NK-92 treated with Interleukin-12 subunit alpha and Interleukin-12 subunit beta, amount 100 ng/mL, for 24 hours (cell line): ENCODE data around the gene MYO5A.
"Not testable (repeated sequence)": the region's sequence is repeated elsewhere in the genome, so short reads cannot be mapped to it uniquely, and the experiment has no call there.

Experiments used
- DNase-seq: peaks from one replicate; lab custom pipeline; 2025; lab: John Stamatoyannopoulos, UW

MYO5A gene

GRCh38 chr15:52505151-52505550, 23.5 kb downstream of the MYO5A start:
- DNase-seq: no peak

DNA sequence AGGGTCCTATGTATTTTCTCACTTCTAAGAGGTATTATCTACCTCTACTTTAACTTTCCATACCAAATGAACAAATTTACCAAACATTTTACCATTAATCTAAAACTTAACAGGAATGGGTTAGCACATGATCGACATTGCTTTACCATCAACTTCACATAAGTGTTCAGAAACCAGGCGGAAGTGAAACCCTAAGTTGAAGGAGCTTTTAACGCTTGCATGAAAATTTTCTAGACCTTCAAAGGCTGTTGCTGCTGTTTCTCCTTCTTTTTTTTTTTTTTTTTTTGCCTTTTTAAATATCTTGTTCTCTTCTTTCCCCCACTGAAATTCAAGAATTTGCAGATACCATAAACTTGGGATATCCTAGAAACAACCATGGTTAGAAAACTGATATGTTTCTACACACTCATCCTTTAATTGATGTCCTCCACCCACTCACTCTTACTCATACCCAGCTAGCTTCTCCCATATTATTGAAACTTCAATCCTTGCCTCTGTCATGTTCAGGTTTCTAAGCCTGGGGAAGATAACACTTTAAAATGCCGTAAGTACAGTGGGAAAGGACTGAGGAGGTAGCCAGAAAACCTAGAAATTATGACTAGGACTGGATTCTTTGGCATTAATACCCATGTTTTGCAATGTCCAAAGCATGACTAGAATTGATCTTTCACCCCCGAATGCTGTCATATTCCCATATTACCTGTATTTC, 24.7 kb downstream of the MYO5A start:
- DNase-seq: no peak

GRCh38 chr15:52502608-52503007, 26.1 kb downstream of the MYO5A start:
- no peak for DNase-seq

DNA sequence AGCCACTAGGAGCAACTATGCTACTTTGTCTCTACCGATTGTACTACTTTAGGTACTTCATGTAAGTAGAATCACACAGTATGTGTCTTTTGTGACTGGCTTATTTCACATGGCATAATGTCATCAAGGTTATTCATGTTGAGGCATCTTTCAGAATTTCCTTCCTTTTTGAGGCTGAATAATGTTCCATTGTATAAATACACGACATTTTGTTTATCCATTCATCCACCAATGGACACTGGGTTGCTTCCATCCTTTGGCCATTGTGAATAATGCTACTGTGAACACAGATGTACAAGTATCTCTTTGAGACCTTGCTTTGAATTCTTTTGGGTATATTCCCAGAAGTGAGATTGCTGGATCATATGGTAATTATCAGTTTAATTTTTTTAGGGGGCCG, 29.2 kb downstream of the MYO5A start:
- DNase-seq: no peak

DNA sequence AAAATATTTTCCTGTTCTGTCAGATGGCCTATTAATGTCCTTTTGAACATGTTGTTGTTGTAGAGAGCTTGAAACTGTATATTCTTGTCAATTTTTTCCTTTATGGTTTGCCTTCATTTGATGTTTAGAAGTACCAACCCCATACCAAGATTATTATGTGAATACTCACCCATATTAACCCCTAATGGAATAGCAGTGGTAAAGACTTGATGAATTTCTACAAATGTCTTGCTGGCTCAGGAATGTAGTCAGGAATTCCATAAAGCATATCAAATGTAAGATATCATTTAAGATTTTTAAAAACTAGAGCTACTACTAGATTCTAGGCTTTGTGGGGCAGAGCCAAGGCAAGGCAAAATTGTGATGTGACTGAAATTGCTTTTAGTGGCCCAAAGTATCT, 30.0 kb downstream of the MYO5A start:
- no peak for DNase-seq

- peak; percentile 54 for DNase-seq
Observed at GRCh38 chr15:52496776-52497470, 31.8 kb downstream of the MYO5A start.

DNA sequence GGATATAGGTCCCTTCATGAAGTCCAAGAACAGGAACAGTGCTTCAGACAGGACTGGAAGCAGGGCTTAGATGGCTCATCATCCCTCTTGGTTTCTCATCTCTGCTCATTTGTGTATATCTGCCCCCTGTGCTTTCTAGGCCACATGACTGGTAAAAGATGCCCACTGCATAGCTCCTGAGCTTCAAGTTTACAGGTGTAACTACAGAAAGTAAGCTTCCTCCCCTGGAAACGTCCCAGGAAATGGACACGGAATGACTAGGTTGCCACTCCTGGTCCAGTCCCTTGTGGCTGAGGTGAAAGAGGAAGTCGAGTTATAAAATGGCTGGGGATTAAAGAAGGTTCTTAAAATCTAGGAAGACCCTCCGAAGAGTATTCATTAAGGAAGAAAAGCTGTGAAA, 32.5 kb downstream of the MYO5A start:
- DNase-seq: no peak

GRCh38 chr15:52495125-52495524, 33.6 kb downstream of the MYO5A start:
- DNase-seq: no peak

- DNase-seq: no peak
Observed at GRCh38 chr15:52493968-52494367, 34.7 kb downstream of the MYO5A start.

DNA sequence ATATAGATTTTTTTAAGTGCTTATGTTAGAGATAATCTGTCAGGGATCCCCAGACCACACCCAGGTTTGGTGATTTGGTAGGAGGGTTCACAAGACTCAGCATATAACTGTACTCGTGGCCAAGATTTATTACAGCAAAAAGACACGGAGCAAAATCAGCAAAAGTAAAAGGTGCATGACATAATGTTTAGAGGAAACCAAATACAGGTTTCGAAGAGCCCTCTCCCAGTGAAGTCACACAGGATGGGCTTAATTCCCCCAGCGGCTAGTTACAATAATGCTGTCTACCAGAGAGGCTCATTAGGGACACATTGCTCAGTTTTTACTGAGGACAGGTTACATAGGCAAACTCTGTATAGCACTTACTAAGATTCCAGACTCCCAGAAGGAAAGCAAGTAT, 36.5 kb downstream of the MYO5A start:
- DNase-seq: no peak

DNA sequence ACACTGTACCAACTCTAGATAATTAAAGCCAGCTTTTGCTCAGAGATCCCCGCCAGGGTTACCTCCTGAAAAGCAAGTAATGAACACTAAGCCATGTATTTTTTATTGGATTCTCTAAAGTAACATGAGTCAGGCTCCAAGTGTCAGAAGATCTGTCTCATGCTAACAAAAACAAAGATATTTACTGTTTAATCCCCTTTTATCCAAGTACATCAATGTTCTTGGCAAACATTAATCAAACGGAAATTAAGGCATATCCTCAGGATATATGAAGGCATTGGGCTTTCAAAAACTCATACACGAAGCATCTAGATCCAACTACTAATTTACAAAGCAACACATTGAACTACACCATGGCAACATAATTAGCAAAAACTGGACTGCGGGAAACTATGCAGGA, 37.2 kb downstream of the MYO5A start:
- DNase-seq: no peak

DNA sequence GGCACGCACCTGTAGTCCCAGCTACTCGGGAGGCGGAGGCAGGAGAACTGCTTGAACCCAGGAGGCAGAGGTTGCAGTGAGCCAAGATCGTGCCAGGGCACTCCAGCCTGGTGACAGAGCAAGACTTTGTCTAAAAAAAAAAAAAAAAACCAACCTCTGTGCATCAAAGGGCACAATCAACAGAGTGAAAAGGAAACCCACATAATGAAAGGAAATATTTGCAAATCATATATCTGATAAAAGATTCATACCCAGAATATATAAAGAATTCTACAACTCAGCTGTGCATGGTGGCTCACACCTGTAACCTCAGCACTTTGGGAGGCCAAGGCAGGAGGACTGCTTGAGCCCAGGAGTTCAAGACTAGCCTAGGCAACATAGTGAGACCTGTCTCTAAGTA, 39.2 kb downstream of the MYO5A start:
- not testable (repeated sequence) for DNase-seq

DNA sequence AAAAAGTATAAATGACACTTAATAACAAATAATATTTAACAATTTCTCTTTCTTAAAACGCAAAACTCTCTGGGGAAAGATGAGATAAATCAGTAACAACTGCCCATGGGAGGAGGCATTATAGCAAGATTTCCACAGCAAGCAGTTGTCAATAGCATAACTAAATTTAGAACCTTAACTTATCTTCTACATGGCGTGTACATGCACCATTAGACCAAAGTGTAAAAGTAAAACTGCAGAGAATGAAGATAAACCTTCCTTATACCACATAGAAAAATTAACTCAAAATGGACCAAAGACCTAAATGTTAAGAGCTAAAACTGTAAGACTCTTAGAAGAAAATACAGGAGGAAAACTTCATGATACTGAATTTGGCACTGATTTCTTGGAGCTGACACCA, 39.9 kb downstream of the MYO5A start:
- no peak for DNase-seq

DNA sequence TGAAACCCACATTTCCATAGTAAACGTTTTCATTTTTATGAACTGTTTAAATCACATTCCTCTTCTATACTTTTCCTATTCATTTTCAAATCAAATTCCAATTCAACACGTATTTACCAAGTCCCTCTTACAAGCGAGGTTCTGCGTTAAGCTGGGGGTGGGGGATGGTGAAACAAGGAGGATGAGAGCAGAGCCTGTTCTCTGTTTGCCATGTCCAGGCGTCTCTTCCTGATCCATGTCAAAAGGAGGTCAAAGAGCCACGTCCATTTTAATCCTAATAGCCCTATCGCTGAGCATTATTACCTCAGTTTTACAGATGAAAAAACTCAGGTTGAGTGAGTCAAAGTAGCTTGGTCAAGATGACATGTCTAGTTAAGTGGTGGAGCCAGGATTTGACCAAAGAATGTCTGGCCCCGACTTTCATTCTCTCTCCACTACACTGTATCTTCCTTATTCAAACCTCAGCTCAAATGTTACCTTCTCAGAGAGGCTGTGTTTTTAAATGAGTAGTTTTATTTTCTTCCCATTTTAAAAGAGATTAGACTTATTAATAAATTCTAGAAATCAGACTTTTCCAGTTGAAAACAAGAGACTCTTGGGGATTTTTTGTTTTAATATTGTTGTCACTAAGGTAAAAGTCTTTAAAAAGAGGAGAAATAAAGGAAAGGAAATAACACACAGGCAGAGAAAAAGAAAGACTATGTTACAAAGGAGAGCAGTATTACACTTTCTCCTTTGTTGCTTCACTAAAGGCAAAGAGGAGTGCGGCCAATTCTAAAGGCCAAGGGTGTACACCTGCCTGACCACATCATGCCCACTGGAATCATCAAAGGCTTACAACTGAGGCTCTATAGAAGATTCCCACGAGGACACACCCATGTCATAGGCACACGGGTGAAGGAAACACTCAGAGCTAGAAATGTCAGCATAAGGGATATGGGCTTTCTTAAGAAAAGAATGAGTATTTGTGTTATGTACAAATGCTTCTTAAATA, 42.4 kb downstream of the MYO5A start:
- no peak for DNase-seq

GRCh38 chr15:52485290-52485689, 43.4 kb downstream of the MYO5A start:
- DNase-seq: no peak

GRCh38 chr15:52483707-52484106, 45.0 kb downstream of the MYO5A start:
- DNase-seq: no peak

- DNase-seq: no peak
Observed at GRCh38 chr15:52481915-52482314, 46.8 kb downstream of the MYO5A start.

DNA sequence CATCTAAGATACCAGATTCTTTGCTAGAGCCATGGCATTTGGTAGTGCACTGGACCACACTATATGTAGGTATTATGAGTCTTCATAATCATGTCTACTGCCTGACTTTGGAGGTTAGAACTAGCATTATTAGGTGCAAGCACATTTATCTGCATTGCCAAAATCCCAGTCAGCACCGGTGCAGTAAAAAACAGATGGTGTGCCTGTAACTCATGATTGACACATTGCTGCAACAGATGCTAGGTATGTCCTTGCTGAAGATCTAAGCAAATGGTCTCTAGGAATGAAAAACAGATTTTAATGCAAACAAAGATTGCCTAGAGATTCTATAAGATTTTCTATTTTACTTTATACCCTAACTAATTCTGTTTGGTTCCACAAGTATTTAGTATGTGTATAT, 47.7 kb downstream of the MYO5A start:
- no peak for DNase-seq

- no peak for DNase-seq
Observed at GRCh38 chr15:52466716-52467115, 62.0 kb downstream of the MYO5A start.

DNA sequence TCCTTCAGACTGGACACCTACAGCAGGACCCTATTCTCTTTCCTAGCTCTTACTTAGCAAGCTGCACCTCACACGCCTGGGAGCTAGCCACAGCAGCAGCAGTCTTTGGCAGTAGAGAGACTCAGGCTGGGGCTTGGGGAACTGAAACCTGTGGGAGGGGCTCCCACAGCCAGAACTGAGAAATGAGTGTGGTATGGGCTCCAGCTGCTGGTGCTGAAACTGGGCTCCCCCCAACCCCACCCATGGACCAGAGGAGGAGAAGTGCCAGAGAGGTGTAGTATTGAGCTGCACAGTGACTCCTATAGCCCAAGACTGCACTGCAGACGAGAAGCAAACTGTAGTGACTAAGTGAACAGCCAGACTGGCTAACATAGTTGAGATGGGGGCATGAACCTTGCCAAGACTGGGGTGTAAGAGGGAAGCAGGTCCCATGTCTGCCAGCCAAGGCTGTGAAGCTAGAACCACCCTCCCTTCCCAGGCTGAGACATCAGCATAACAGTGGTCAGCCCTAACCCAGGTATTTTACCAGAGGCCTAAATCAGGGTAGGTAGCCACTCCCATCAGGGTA, 62.5 kb downstream of the MYO5A start:
- no peak for DNase-seq

GRCh38 chr15:52464478-52464877, 64.2 kb downstream of the MYO5A start:
- no peak for DNase-seq

- no peak for DNase-seq
Observed at GRCh38 chr15:52464040-52464439, 64.6 kb downstream of the MYO5A start.
